Fibroblast of skin of abdomen (primary cell): ENCODE measurements around the gene RAPGEF4.
"Not testable (repeated sequence)": the region's sequence is repeated elsewhere in the genome, so short reads cannot be mapped to it uniquely, and the experiment has no call there.

Experiments used
- DNase-seq: peaks from one replicate; pipeline ENCODE4 v3.0.0-alpha.2; 2013

RAPGEF4 gene

GRCh38 chr2:173002751-173003541 is 267.3 kb downstream of the RAPGEF4 start:
- DNase-seq: no peak

DNA sequence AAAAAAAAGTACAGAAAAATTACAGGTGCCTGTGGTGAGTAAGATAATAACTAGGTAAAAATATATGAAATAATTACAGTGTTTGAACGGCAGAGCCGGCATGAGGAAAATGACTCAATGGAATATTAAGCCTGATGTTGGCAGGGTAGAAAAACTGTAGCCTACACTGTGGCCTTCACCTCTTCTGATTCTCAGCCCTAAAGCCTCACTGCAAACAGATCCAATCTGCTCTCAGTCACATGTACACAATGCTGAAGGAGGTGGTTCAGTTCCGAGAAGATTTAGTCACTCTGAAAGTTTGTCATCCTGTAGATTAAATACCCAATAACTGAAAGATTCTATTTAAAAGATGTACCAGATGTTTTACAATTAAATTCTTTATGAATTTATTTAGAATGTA is 273.1 kb downstream of the RAPGEF4 start:
- no peak for DNase-seq

DNA sequence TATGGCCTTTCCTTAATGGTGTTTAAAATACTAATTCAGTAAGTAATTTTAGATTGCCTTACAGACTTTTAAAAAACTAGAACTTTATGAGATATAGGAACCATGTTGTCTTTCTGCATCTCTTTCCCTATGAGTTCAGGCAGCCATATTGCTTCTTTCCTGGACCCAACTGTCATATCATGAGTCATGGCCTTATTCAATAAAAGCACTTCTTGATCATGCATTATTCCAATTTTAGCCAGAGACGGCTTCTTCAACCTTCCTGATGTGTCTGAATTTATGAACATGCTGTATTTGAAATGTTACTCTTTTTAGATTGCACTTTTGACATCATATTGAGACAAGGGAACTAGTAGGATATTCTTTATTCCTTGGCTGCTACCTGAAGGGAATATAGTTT is 274.6 kb downstream of the RAPGEF4 start:
- no peak for DNase-seq

DNA sequence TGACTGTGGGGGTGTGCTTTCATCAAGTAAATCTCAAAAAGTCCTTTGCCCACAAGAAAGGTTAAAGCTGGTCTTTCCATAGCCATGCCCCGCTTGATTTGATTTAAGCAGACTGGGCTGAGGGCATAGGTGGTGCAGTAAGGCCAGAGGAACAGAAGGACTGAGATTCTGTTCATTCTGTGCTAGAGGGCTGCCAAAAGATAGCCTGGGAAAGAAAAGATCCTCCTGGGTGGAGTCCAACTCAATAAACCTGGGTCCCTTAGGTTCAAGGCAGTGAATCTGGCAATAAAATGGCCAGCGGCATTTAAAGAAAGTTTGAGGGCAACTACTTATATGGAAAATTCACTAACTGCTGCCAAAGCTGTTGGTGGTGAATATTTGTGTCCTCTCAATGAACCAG is 280.8 kb downstream of the RAPGEF4 start:
- DNase-seq: no peak

- no peak for DNase-seq
Measured at GRCh38 chr2:173017646-173018420, 282.2 kb downstream of the RAPGEF4 start.

- DNase-seq: no peak
Measured at GRCh38 chr2:173019755-173020154, 284.1 kb downstream of the RAPGEF4 start.

GRCh38 chr2:173021939-173022371 is 286.3 kb downstream of the RAPGEF4 start:
- peak; percentile 23 for DNase-seq

DNA sequence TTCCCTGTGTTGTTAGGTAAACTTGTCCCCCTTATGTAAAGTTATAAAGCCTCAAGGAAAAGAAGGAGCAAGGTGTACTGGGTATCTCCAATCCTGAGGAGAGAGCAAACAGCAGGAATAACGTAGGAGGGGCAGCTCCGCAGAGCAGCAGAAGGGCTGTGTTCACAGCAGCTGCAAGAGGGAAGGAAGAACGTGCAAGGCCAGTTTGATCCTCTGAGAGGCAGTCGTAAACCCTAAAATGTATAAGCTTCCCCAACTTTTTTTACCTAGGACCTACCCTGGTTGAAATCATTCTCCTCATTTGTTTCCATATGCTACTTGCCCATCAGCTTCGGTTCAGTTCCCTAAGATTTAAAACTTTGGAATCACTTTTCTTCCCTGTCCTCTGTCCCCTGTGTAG is 288.1 kb downstream of the RAPGEF4 start:
- DNase-seq: no peak

DNA sequence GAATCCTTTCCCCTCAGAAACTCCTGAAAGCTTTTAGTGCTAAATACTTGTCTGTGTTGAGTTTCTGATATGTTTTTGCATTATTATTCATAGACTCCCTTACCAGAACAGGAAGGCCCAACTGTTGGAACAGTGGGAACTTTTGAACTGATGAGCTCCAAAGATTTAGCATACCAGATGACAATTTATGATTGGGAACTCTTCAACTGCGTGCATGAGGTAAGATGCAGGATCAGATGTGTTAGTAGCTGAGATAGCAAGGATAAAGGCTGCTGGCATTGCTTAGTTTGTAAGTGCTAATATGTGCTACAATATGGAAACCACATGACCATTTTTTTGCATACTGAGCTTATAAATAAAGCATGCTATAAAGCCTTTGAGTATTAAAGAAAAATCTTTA is 290.8 kb downstream of the RAPGEF4 start:
- peak; percentile 16 for DNase-seq

GRCh38 chr2:173027181-173028128 is 291.8 kb downstream of the RAPGEF4 start:
- DNase-seq: peak; percentile 84

DNA sequence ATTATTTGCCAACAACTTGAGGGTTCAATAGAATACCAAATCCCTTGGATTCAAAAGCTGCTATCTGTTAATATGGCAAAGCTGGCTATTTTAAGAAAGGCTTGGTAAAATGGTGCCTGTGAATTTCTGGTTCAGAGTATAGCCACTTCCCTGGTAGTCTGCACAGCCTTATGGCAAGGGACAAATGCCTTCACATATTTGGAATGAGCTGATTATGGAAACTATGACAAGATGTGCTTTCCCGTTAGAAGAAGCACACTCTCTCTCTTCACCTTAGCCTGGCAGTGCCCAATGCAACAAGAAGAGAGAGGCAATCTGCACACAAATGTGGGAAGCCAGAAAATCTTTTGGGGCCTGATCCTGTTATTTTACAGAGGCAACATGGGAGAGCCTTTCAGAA is 292.5 kb downstream of the RAPGEF4 start:
- no peak for DNase-seq

- peak; percentile 70 for DNase-seq
Measured at GRCh38 chr2:173028671-173029070, 293.0 kb downstream of the RAPGEF4 start.

- peak; percentile 54 for DNase-seq
Measured at GRCh38 chr2:173030561-173031490, 295.2 kb downstream of the RAPGEF4 start.

- no peak for DNase-seq
Measured at GRCh38 chr2:173032032-173032431, 296.4 kb downstream of the RAPGEF4 start.

GRCh38 chr2:173033084-173033483 is 297.4 kb downstream of the RAPGEF4 start:
- peak; percentile 84 for DNase-seq

DNA sequence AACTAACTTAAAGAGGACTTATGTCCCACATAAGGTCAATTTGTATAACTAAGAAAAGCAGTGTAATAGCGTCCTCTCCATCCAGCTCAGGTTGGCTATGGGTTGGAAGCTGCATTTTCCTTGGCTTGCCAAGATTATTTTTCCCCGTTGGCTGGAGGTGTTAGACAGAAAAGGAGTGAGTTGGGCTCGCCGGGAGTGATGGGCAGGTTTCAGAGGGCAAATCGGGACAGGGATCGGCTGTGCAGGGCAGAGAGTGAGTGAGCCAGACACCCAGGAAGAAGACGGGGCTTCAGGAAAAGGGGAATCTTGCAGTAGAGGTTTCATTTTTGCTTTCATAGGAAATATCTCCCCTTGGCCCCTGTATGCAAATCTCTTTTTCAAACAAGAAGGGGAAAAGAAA is 298.5 kb downstream of the RAPGEF4 start:
- no peak for DNase-seq

DNA sequence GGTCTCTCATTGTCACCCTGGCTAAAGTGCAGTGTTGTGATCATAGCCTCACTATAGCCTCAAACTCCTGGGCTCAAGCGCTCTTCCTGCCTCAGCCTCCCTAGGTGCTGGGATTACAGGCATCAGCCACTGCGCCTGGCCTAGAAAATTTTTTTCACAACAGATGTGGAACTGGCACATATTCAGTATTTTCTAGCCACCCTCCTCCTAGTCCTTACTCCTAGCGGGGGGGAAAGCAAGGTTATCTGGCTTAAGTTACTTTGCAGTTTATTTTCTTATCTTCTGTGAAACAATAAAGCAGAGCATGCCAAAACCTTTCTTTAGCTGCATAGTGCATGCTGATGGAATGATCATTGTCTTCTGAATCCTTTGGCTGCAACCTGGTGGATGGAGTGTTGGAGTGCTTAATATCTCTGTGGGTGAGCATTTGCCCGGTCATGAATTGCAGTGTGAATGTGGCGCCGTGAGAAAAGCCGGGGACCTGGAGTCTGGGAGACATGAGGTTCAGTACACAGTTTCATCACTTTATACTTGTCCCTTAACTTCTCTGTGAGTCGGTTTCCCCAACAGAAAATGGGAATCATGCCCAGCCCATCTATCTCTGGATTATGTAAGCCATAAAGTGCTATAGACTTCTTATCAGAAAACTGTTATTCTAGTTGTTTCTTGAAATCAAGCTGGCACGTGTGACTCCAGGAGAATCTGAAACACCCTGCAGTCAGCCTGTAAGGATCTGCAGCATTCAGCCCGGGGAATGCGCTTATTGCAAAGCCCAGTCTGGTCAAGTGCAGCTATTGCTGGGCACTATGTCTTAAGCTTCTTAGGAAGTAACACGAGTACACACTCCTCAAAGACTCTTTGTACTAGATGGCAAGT is 301.8 kb downstream of the RAPGEF4 start:
- DNase-seq: no peak

DNA sequence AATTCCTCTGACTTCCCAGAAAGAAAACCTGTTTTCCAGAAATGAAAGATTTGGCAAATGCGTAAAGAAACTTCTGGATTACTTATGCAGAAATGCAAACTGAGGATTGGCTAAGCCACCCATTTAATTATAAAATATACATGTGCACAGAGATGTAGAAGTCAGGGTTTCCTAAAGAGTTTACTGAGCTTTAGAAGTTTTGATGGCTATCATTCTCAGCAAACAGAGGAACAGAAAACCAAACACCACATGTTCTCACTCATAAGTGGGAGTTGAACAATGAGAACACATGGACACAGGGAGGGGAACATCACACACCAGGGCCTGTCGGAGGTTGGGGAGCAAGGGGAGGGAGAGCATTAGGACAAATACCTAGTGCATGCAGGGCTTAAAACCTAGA is 302.6 kb downstream of the RAPGEF4 start:
- not testable (repeated sequence) for DNase-seq

DNA sequence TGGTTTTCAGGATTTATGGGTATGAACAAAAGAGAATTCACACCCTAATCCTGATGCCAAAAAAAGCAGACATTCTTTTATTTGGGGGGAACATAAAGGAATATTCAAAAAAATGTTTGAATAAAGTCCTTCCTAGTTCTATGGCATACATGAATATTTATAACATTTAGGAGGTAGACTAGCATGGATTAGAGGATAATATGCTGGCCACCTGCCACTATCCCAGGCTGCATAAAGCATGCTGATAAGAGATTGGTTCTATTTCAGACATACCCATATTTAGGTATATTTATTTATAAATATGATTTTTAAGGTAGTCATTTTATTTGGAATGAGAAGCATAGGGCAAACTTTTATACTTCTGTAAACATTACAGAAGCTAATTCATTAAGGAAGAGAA is 305.1 kb downstream of the RAPGEF4 start:
- DNase-seq: no peak

GRCh38 chr2:173043476-173043875 is 307.8 kb downstream of the RAPGEF4 start:
- DNase-seq: no peak
